Measurements from ENCODE around the gene WDCP.

WDCP gene

GRCh38 chr2:24012521-24013188, 34.5 kb downstream of the WDCP start:
- no peak overlapping the region for H3K4me3 ChIP-seq
- no peak for DNase-seq
- H3K4me1 ChIP-seq = peaks cover 0 to 12% (median 10%) of the 10 kb centered on the region in 4 donors
- H3K36me3 ChIP-seq = no peaks in the 10 kb centered on the region
- H3K27ac ChIP-seq = no peak overlapping the region
- TF ChIP-seq, protein P1, sequence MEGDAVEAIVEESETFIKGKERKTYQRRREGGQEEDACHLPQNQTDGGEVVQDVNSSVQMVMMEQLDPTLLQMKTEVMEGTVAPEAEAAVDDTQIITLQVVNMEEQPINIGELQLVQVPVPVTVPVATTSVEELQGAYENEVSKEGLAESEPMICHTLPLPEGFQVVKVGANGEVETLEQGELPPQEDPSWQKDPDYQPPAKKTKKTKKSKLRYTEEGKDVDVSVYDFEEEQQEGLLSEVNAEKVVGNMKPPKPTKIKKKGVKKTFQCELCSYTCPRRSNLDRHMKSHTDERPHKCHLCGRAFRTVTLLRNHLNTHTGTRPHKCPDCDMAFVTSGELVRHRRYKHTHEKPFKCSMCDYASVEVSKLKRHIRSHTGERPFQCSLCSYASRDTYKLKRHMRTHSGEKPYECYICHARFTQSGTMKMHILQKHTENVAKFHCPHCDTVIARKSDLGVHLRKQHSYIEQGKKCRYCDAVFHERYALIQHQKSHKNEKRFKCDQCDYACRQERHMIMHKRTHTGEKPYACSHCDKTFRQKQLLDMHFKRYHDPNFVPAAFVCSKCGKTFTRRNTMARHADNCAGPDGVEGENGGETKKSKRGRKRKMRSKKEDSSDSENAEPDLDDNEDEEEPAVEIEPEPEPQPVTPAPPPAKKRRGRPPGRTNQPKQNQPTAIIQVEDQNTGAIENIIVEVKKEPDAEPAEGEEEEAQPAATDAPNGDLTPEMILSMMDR (IDR thresholded peaks at IDR 0.05) = no peak
- H3K27me3 ChIP-seq = peaks cover 0 to 26% of the 10 kb centered on the region in 2 donors
- intact Hi-C loops (cut with DNase I; ENCODE audit: low total_unique reads) = no loop called here
- no peaks in the 10 kb centered on the region for H3K9me3 ChIP-seq

DNA sequence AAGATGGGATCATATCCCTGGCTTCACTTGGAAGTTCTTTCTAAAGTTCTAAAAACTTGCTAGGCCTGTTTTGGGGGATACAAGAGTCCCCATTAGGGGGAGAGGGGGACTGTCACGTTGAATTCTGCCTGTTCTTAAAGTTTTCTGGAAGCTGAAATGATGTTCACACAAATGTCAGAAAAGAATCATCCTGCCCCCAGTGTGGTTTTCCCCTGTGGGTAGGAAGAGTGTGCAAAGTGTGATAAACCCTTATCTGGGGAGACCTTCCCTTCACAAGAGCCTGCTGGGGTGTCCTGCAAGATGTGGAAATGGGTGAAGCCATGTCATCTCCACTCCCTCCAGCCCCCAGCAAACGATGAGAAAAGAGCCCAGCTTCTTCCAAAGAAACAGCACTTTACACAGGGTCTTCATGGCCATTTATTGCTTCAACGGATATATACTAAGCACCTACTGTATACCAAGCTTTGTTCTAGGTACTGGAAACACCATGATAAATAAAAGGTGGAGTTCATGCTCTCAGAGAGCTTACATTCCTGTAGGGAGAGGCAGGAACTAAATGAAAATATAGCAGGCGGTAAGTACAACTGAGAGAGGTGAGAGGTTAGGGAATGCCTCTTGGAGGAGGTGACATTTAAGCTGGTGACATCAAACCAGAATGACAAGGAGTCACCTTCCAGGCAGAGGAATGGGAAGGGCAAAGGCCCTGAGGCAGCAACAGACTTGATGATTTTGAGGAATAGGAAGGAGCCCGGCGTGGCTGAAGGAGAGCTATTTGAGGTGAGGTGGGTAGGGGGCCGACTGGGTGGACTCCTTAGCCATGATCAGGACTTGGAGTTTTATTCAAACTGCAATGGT, 35.7 kb downstream of the WDCP start:
- no peaks in the 10 kb centered on the region for H3K9me3 ChIP-seq
- TF ChIP-seq, protein P1 (IDR thresholded peaks at IDR 0.05) = no peak
- no peak overlapping the region for H3K4me3 ChIP-seq
- peaks cover 0 to 12% (median 10%) of the 10 kb centered on the region in 4 donors for H3K4me1 ChIP-seq
- DNase-seq = no peak
- intact Hi-C loops (cut with DNase I; ENCODE audit: low total_unique reads) = no loop called here
- H3K27ac ChIP-seq = no peak overlapping the region
- no peaks in the 10 kb centered on the region for H3K36me3 ChIP-seq
- H3K27me3 ChIP-seq = peaks cover 0 to 26% of the 10 kb centered on the region in 2 donors

DNA sequence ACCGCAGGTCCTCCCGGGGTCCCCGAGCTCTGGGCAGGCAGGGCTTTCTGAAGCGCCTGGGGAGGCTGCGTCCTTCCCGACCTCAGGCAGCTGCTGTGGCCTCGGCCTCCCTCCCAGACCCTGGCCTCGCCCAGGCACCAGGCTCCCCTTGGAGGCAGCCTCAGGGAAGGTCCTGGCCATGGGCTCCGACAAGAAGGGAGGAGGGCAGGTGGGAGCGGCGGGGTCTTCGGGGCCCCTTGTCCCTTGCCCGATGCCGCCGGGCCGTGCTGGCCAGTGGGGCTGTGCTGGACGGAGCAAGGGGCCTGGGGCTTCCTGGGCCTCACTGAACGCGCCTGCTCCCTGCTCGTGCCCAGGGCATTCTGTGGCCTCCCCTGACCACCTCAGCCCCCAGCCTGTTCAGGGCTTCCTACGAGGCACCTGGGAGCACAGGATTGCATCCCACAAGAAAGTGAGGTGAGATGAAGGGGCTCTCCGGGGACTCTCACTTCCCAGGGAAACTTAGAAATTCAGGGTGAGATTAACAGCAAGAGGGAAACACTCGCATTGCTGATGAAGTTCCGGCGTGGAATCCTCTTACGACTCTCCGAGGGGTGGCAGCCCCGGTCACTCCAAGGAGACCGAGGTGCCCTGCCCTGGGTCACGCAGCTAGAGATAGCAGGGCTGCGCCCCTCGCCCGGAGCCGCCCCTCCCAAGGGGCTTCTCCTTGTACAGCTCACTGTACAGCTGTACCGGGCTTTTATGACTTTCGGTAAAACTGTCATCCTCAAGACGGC, 36.5 kb downstream of the WDCP start:
- Histone ChIP-seq H3K27ac (no peak overlapping the region), H3K4me1 (peaks cover 0 to 12% (median 10%) of the 10 kb centered on the region in 4 donors), H3K36me3 (no peaks in the 10 kb centered on the region), H3K27me3 (peaks cover 0 to 26% of the 10 kb centered on the region in 2 donors), H3K9me3 (no peaks in the 10 kb centered on the region), H3K4me3 (no peak overlapping the region)
- DNase-seq = no peak
- intact Hi-C loops (cut with DNase I; ENCODE audit: low total_unique reads) = no loop called here
- TF ChIP-seq, protein P1 (IDR thresholded peaks at IDR 0.05) = no peak

- no peak for DNase-seq
- no peak within 1 kb of the TSS for H3K27ac ChIP-seq
- H3K27me3 ChIP-seq = peaks cover 0 to 26% of the 10 kb centered on the region in 2 donors
- peaks cover 0 to 12% (median 10%) of the 10 kb centered on the region in 4 donors for H3K4me1 ChIP-seq
- TF ChIP-seq, protein P1 (IDR thresholded peaks at IDR 0.05) = no peak
- peak within 1 kb of the TSS in 1 of 2 donors; percentile 40 for H3K4me3 ChIP-seq
- intact Hi-C loops (cut with DNase I; ENCODE audit: low total_unique reads) = no loop called here
- H3K36me3 ChIP-seq = no peaks in the 10 kb centered on the region
- no peaks in the 10 kb centered on the region for H3K9me3 ChIP-seq
These were observed 37.3 kb downstream of the WDCP start, which contains the start of gene MFSD2B for GRCh38 chr2:24009680-24010476. TSS of gene MFSD2B (plus strand) at chr2:24010085. CDS start at chr2:24010097, 12 bp downstream.

DNA sequence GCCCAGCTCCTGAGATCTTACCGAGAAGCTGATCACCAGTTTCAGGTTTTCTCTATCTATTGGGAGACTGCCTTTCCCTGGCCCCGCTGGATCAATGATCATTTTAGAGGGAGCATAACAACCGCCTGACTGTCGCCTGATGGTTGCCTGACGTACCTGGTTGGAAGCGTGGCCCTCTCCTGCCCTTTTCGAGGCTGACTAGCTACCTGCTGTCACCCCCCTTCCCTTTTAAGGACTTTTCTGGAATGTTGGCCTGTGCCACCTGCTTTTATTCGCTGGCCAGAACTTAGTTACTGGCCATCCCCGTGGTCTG, 37.9 kb downstream of the WDCP start:
- H3K4me3 ChIP-seq = no peak overlapping the region
- no peak overlapping the region for H3K27ac ChIP-seq
- H3K9me3 ChIP-seq = no peaks in the 10 kb centered on the region
- H3K4me1 ChIP-seq = peaks cover 0 to 12% (median 10%) of the 10 kb centered on the region in 4 donors
- no peaks in the 10 kb centered on the region for H3K36me3 ChIP-seq
- peaks cover 0 to 26% of the 10 kb centered on the region in 2 donors for H3K27me3 ChIP-seq
- intact Hi-C loops (cut with DNase I; ENCODE audit: low total_unique reads) = no loop called here
- no peak for DNase-seq
- TF ChIP-seq, protein P1 (IDR thresholded peaks at IDR 0.05) = no peak

Measured in tibial artery (tissue), 4 donors.